Middle frontal gyrus (tissue), 1 donor: ENCODE data around the gene GTF3C5.
"Not testable (repeated sequence)": the region's sequence is repeated elsewhere in the genome, so short reads cannot be mapped to it uniquely, and the experiment has no call there.

Experiments
- DNase-seq: peaks from one replicate; pipeline ENCODE4 v3.0.0-alpha.2; 2015; ENCODE audit warnings: low spot score; ENCODE audit errors: extremely low spot score

GTF3C5 gene

GRCh38 chr9:133029994-133030316, 842 bp upstream of the GTF3C5 start:
- DNase-seq, result no peak

GRCh38 chr9:133031130-133031422, 279 bp downstream of the GTF3C5 start:
- no peak for DNase-seq

- no peak for DNase-seq
These were observed 707 bp downstream of the GTF3C5 start for GRCh38 chr9:133031496-133031911.

- no peak for DNase-seq
These were observed 1.4 kb downstream of the GTF3C5 start for GRCh38 chr9:133032171-133032570.

- no peak for DNase-seq
These were observed 4.9 kb downstream of the GTF3C5 start for GRCh38 chr9:133035669-133036068.

GRCh38 chr9:133037775-133038515, 7.1 kb downstream of the GTF3C5 start:
- no peak for DNase-seq

- DNase-seq, result not testable (repeated sequence)
These were observed 10.2 kb downstream of the GTF3C5 start for GRCh38 chr9:133040892-133041479.

- no peak for DNase-seq
These were observed 11.2 kb downstream of the GTF3C5 start for GRCh38 chr9:133041958-133042357.

GRCh38 chr9:133042676-133043075, 11.9 kb downstream of the GTF3C5 start:
- DNase-seq, result no peak

- no peak for DNase-seq
These were observed 12.7 kb downstream of the GTF3C5 start for GRCh38 chr9:133043449-133044035.

GRCh38 chr9:133044125-133044524, 13.3 kb downstream of the GTF3C5 start:
- no peak for DNase-seq

GRCh38 chr9:133044661-133045060, 13.9 kb downstream of the GTF3C5 start:
- DNase-seq, result no peak

GRCh38 chr9:133045132-133045531, 14.3 kb downstream of the GTF3C5 start:
- DNase-seq, result no peak

GRCh38 chr9:133046196-133046899, 15.6 kb downstream of the GTF3C5 start:
- DNase-seq, result no peak

- DNase-seq, result no peak
These were observed 16.1 kb downstream of the GTF3C5 start for GRCh38 chr9:133046900-133047295.

- no peak for DNase-seq
These were observed 17.8 kb downstream of the GTF3C5 start for GRCh38 chr9:133048595-133048994.

GRCh38 chr9:133049043-133049442, 18.2 kb downstream of the GTF3C5 start:
- DNase-seq, result no peak

- no peak for DNase-seq
These were observed 19.3 kb downstream of the GTF3C5 start for GRCh38 chr9:133050142-133050541.

GRCh38 chr9:133050781-133051180, 20.0 kb downstream of the GTF3C5 start:
- no peak for DNase-seq

- no peak for DNase-seq
These were observed 20.6 kb downstream of the GTF3C5 start for GRCh38 chr9:133051281-133051900.

- DNase-seq, result no peak
These were observed 21.3 kb downstream of the GTF3C5 start for GRCh38 chr9:133051966-133052539.
